K562 (cell line): ENCODE results near the gene USP12.

Experiments used
- CREB1 ChIP-seq, 2 experiments: sonication (generic) in 1 of 2; formaldehyde crosslinking in 1 of 2; IDR thresholded peaks; 2 replicates each; pipeline versions ENCODE4 v1.6.1 to v1.8.0; 2012 to 2022; ENCODE audit warnings: inconsistent platforms in 1 of 2, mild to moderate bottlenecking in 1 of 2, missing genetic modification reagents in 1 of 2, moderate library complexity in 1 of 2
- ELF1 ChIP-seq: fragments of 200-800 bp; sonication (Bioruptor generic); IDR thresholded peaks from 2 replicates; pipeline ENCODE4 v1.6.1; 2016; ENCODE audit warnings: missing genetic modification characterization, missing compliant biosample characterization
- EP300 ChIP-seq: IDR thresholded peaks from 2 replicates; pipeline ENCODE4 v1.6.1; 2012; ENCODE audit warnings: low read length, improper control_type of control experiment
- POLR2A ChIP-seq: fragments of 450-650 bp; conservative IDR thresholded peaks from 2 replicates; pipeline ENCODE4 v1.6.1; 2016
- ZNF174 ChIP-seq: fragments of 250-450 bp; sonication (Bioruptor Pico); IDR thresholded peaks from 2 replicates; pipeline ENCODE4 v1.4.0; 2020; ENCODE audit warnings: mild to moderate bottlenecking
- ZNF184 ChIP-seq: sonication (generic); formaldehyde crosslinking; IDR thresholded peaks from 2 replicates; pipeline ENCODE4 v1.5.0; 2020; ENCODE audit warnings: missing genetic modification reagents
- ZNF232 ChIP-seq: sonication (generic); formaldehyde crosslinking; IDR thresholded peaks from 2 replicates; pipeline ENCODE4 v1.8.0; 2022; ENCODE audit warnings: mild to moderate bottlenecking, missing genetic modification reagents
- TF ChIP-seq, protein P1 (sequence below): fragments of 450-650 bp; formaldehyde crosslinking; IDR thresholded peaks from 2 replicates; pipeline ENCODE4 v1.4.0; 2020; ENCODE audit warnings: mild to moderate bottlenecking, moderate library complexity

DNA sequence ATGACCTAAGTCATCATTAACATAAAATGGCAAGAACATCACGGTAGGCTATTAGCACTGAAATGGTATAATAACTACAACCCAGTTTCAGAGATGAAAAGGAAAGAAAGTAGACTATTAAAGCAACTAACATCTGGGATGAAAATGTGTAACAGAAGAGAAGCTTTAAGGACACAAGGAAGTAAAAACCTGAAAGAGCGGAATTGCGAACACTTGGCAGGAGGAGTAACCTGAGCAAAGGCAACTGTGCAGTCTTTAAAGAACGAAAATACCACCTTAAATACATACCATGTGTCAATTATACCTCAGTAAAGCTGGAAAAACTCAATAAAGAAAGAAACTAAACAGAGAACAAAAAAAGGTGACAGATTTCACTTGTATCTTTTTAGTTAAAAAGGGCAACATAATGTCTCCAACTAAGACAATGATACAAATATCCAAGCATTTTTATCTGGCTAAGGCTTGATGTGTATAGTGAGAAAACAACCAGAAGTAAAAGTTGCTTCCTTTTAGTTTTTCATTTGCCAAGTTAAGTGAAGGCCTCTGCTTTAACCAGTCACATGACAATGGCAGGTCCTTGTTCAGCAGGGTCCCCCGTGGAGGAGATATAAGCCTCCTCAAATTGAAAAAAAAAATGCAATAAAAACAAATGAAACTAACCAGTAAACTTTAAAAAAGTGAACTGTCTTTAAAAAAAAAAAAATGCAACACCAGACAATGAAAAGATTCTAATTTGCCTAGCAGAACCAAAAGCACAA, 11.6 kb downstream of the USP12 start:
- TF ChIP-seq ZNF184 (no peak), ELF1 (tag) (no peak), ZNF232 (CRISPR knock-in tag) (no peak), EP300 (no peak), POLR2A (no peak), CREB1 (IDR thresholded peaks at IDR 0.05) (no peak), CREB1 (CRISPR knock-in tag; IDR thresholded peaks at IDR 0.05) (no peak), ZNF174 (no peak)
- TF ChIP-seq, protein P1, sequence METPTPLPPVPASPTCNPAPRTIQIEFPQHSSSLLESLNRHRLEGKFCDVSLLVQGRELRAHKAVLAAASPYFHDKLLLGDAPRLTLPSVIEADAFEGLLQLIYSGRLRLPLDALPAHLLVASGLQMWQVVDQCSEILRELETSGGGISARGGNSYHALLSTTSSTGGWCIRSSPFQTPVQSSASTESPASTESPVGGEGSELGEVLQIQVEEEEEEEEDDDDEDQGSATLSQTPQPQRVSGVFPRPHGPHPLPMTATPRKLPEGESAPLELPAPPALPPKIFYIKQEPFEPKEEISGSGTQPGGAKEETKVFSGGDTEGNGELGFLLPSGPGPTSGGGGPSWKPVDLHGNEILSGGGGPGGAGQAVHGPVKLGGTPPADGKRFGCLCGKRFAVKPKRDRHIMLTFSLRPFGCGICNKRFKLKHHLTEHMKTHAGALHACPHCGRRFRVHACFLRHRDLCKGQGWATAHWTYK (CRISPR knock-in tag), result no peak
